Stimulated activated CD4-positive, alpha-beta T cell treated with anti-CD3 and anti-CD28 coated beads, Interleukin-15, amount 100 ng/mL, for 24 hours (primary cell): ENCODE data around the gene MPHOSPH6.
"Not testable (repeated sequence)": the region's sequence is repeated elsewhere in the genome, so short reads cannot be mapped to it uniquely, and the experiment has no call there.

ENCODE experiments used
- DNase-seq: peaks from one replicate; pipeline ENCODE4 v3.0.0-alpha.2; 2020

Gene MPHOSPH6

GRCh38 chr16:82113741-82114140 is 56.3 kb downstream of the MPHOSPH6 start:
- no peak for DNase-seq

- DNase-seq, result no peak
Observed at GRCh38 chr16:82111944-82112343, 58.1 kb downstream of the MPHOSPH6 start.

GRCh38 chr16:82109266-82109665 is 60.8 kb downstream of the MPHOSPH6 start:
- DNase-seq, result not testable (repeated sequence)

- no peak for DNase-seq
Observed at GRCh38 chr16:82108774-82109173, 61.2 kb downstream of the MPHOSPH6 start.

- DNase-seq, result no peak
Observed at GRCh38 chr16:82108100-82108499, 61.9 kb downstream of the MPHOSPH6 start.

GRCh38 chr16:82105107-82105506 is 64.9 kb downstream of the MPHOSPH6 start:
- DNase-seq, result no peak
